HG03103 (cell line): Measurements from ENCODE around the gene BMS1.
A peak's percentile ranks its signal among the peaks of the same experiment; 100 is the strongest.
"Not testable (repeated sequence)": the region's sequence is repeated elsewhere in the genome, so short reads cannot be mapped to it uniquely, and the experiment has no call there.

Source experiments
- ATAC-seq: cut with Tn5 transposase; IDR thresholded peaks from one replicate; pipeline ENCODE4 v1.9.1; 2021; ENCODE audit warnings: low read depth; ENCODE audit not compliant: unreplicated experiment

BMS1 gene

GRCh38 chr10:42782446-42783180, at the start of gene BMS1:
TSS of gene BMS1 (plus strand) at chr10:42782795. CDS start at chr10:42784395, 1,600 bp downstream.
- ATAC-seq: peak; percentile 92

GRCh38 chr10:42734536-42734935, 48.1 kb upstream of the BMS1 start:
- no peak for ATAC-seq

- no peak for ATAC-seq
These were observed 43.9 kb upstream of the BMS1 start for GRCh38 chr10:42738679-42739078.

- ATAC-seq: not testable (repeated sequence)
These were observed 41.1 kb upstream of the BMS1 start for GRCh38 chr10:42741536-42741935.

GRCh38 chr10:42743697-42744096, 38.9 kb upstream of the BMS1 start:
- no peak for ATAC-seq

- ATAC-seq: no peak
These were observed 38.4 kb upstream of the BMS1 start for GRCh38 chr10:42744134-42744701.

GRCh38 chr10:42753126-42753506, 29.5 kb upstream of the BMS1 start:
- no peak for ATAC-seq

- no peak for ATAC-seq
These were observed 29.0 kb upstream of the BMS1 start for GRCh38 chr10:42753507-42754154.

- no peak for ATAC-seq
These were observed 28.2 kb upstream of the BMS1 start for GRCh38 chr10:42754155-42755027.

- no peak for ATAC-seq
These were observed 27.6 kb upstream of the BMS1 start for GRCh38 chr10:42755028-42755451.

- no peak for ATAC-seq
These were observed 27.0 kb upstream of the BMS1 start for GRCh38 chr10:42755556-42756093.

- no peak for ATAC-seq
These were observed 14.7 kb upstream of the BMS1 start for GRCh38 chr10:42767906-42768305.

GRCh38 chr10:42768581-42769152, 13.9 kb upstream of the BMS1 start:
- no peak for ATAC-seq

- ATAC-seq: no peak
These were observed 13.4 kb upstream of the BMS1 start for GRCh38 chr10:42769173-42769572.

- ATAC-seq: no peak
These were observed 12.9 kb upstream of the BMS1 start for GRCh38 chr10:42769673-42770072.

- ATAC-seq: no peak
These were observed 5.9 kb upstream of the BMS1 start for GRCh38 chr10:42776681-42777080.

- no peak for ATAC-seq
These were observed 2.1 kb upstream of the BMS1 start for GRCh38 chr10:42780456-42780855.

- peak; percentile 7 for ATAC-seq
These were observed 626 bp upstream of the BMS1 start for GRCh38 chr10:42781893-42782445.

- ATAC-seq: no peak
These were observed 570 bp downstream of the BMS1 start for GRCh38 chr10:42783181-42783549.

GRCh38 chr10:42785759-42786158, 3.2 kb downstream of the BMS1 start:
- no peak for ATAC-seq
